GM12878 (cell line): ENCODE measurements around the gene ZNF548. TPM values are rescaled to one million over a fixed set of nuclear protein-coding genes. Genes with fewer than 3 reads are reported as not detected.

Source experiments
- ATAC-seq: fragments of 200-7000 bp; cut with Tn5 transposase; 3 replicates; pipeline ENCODE4 v1.9.1; 2020; ENCODE audit warnings: mild to moderate bottlenecking, moderate library complexity
- BruUV-seq: library from RNA; stranded (reverse); fragments of 400-500 nt; replicated peaks from 2 replicates; lab custom pipeline; 2021; lab: Mats Ljungman, UMichigan
- CTCF ChIA-PET: fragments of 300-600 bp; sonication (Branson Sonifier 250); formaldehyde crosslinking; extraction: SDS; loops from one replicate; lab custom pipeline; 2021; ENCODE audit warnings: inconsistent platforms; lab: Yijun Ruan, JAX
- POLR2A ChIA-PET: fragments of 350-600 bp; formaldehyde crosslinking; extraction: SDS; loops from one replicate; lab custom pipeline; 2021; ENCODE audit warnings: inconsistent platforms; lab: Charles Lee
- RAD21 ChIA-PET: fragments of 300-600 bp; sonication (Branson Sonifier 250); formaldehyde crosslinking; loops from one replicate; lab custom pipeline; 2023; ENCODE audit warnings: antibody characterized with exemption; ENCODE audit not compliant: unreplicated experiment; lab: Charles Lee
- SMC1A ChIA-PET: fragments of 300-600 bp; sonication (Branson Sonifier 250); formaldehyde crosslinking; loops from one replicate; lab custom pipeline; 2023; ENCODE audit not compliant: unreplicated experiment, uncharacterized antibody; lab: Charles Lee
- DNase-seq: peaks from one replicate; pipeline ENCODE4 v3.0.0-alpha.2; 2011; ENCODE audit warnings: low read depth, low spot score
- FAIRE-seq: peaks from 3 replicates; lab custom pipeline; 2011; peaks lifted over from hg19 to GRCh38; lab: Jason Lieb, UNC
- H2AFZ ChIP-seq: 2 replicates; pipeline ENCODE4 v1.6.0; 2011; ENCODE audit warnings: low read depth, low read length, control low read depth; ENCODE audit not compliant: control insufficient read depth
- H3K27ac ChIP-seq: 2 replicates; pipeline ENCODE4 v1.5.1; 2011; ENCODE audit warnings: control low read depth; ENCODE audit not compliant: control insufficient read depth, insufficient read depth
- H3K27me3 ChIP-seq, 2 experiments: replicated peaks in 1 of 2; 2 replicates each; pipeline versions ENCODE4 v1.6.0 to v1.6.1; 2011; ENCODE audit warnings: low read length in 1 of 2; ENCODE audit not compliant: control insufficient read depth in 2 of 2, insufficient read depth in 2 of 2
- H3K36me3 ChIP-seq, 2 experiments: 2 replicates each; pipeline ENCODE4 v1.5.1; 2011; ENCODE audit warnings: low read length in 1 of 2; ENCODE audit not compliant: control insufficient read depth in 2 of 2, insufficient read depth in 2 of 2
- H3K4me1 ChIP-seq: 2 replicates; pipeline ENCODE4 v1.6.1; 2011; ENCODE audit warnings: mild to moderate bottlenecking, low read length, moderate library complexity, mixed read lengths; ENCODE audit not compliant: control insufficient read depth, insufficient read depth
- H3K4me2 ChIP-seq: 2 replicates; pipeline ENCODE4 v1.6.0; 2011; ENCODE audit warnings: control low read depth; ENCODE audit not compliant: control insufficient read depth, insufficient read depth
- H3K4me3 ChIP-seq: fragments of 200-600 bp; sonication (generic); 2 replicates; pipeline ENCODE4 v1.5.1; 2016
- H3K79me2 ChIP-seq: 2 replicates; pipeline ENCODE4 v1.6.0; 2011; ENCODE audit warnings: low read length; ENCODE audit not compliant: control insufficient read depth, insufficient read depth
- H3K9ac ChIP-seq: 2 replicates; pipeline ENCODE4 v1.8.0; 2011; ENCODE audit warnings: low read length, control low read depth, mixed read lengths; ENCODE audit not compliant: control insufficient read depth, insufficient read depth
- H3K9me3 ChIP-seq: replicated peaks from 3 replicates; pipeline ENCODE4 v1.5.1; 2011; ENCODE audit warnings: mild to moderate bottlenecking, low read length; ENCODE audit not compliant: control insufficient read depth, insufficient read depth
- H4K20me1 ChIP-seq: 2 replicates; pipeline ENCODE4 v1.6.0; 2011; ENCODE audit not compliant: control insufficient read depth, insufficient read depth
- BHLHE40 ChIP-seq, 2 experiments: fragments of 450-650 bp in 1 of 2; IDR thresholded peaks; 2 replicates each; pipeline ENCODE4 v1.6.1; 2011 to 2017; ENCODE audit warnings: low read depth in 2 of 2, borderline replicate concordance in 1 of 2, improper control_type of control experiment in 1 of 2, low read length in 1 of 2, mild to moderate bottlenecking in 1 of 2
- HSF1 ChIP-seq: fragments of 150-350 bp; IDR thresholded peaks from 2 replicates; pipeline ENCODE4 v1.6.1; 2014; ENCODE audit warnings: mild to moderate bottlenecking, low read depth, low read length
- MTA2 ChIP-seq: fragments of 450-650 bp; IDR thresholded peaks from 2 replicates; pipeline ENCODE4 v1.6.1; 2016; ENCODE audit warnings: low read depth, mild to moderate bottlenecking, moderate library complexity
- PML ChIP-seq: IDR thresholded peaks from 2 replicates; pipeline ENCODE4 v1.6.1; 2012; ENCODE audit warnings: low read length, inconsistent platforms
- RBBP5 ChIP-seq: fragments of 200-600 bp; sonication (generic); conservative IDR thresholded peaks from 2 replicates; pipeline ENCODE4 v1.6.1; 2016
- RCOR1 ChIP-seq: conservative IDR thresholded peaks from 2 replicates; pipeline ENCODE4 v1.6.1; 2012; ENCODE audit warnings: low read depth, low read length, improper control_type of control experiment
- SIN3A ChIP-seq: IDR thresholded peaks from 2 replicates; pipeline ENCODE4 v1.6.1; 2012; ENCODE audit warnings: low read depth, low read length, improper control_type of control experiment
- USF1 ChIP-seq: IDR thresholded peaks from 2 replicates; pipeline ENCODE4 v1.6.1; 2011; ENCODE audit warnings: borderline replicate concordance, low read depth, mild to moderate bottlenecking, moderate library complexity, mixed read lengths, low read length; ENCODE audit not compliant: insufficient read depth; ENCODE audit errors: extremely low read length
- WGBS: methylation state at CpG from one replicate; pipeline ENCODE4 v1.1.6; 2016; ENCODE audit warnings: low lambda C conversion rate; ENCODE audit not compliant: insufficient replicate concordance, insufficient coverage; ENCODE audit errors: missing lambda C conversion rate; 5-methylcytosine and 5-hydroxymethylcytosine counted together
- in situ Hi-C: fragments of 300-500 bp; cut with MboI; formaldehyde crosslinking; loops from 9 replicates; pipeline ENCODE4 v1.14.3; 2018; ENCODE audit warnings: mixed read lengths
- intact Hi-C: fragments of 100-400 bp; cut with micrococcal nuclease; formaldehyde crosslinking; loops from one replicate; pipeline ENCODE4 v1.14.2; 2022; ENCODE audit not compliant: unreplicated experiment
- polyA plus RNA-seq, 11 experiments: library from polyadenylated mRNA; depleted of rRNA in 4 of 11; unstranded in 6 of 11; stranded (reverse) in 5 of 11; fragments of >200 nt; fragmentation: Nextera tagmentation in 4 of 11; fragmentation: Illumina TruSeq in 1 of 11; extraction: Ambion mirVana in 4 of 11; extraction: Trizol in 1 of 11; gene quantifications; 1 replicate in 1 of 11; 2 replicates in 10 of 11; pipeline versions ENCODE4 v1.2.1 to v1.2.3, GENCODE V29; 2011 to 2016; ENCODE audit warnings: inconsistent platforms in 2 of 11, missing spikeins in 2 of 11, low read depth in 1 of 11
- total RNA-seq, 4 experiments: library from RNA; depleted of rRNA in 3 of 4; stranded (reverse); fragments of >200 nt in 3 of 4; fragmentation: Illumina TruSeq in 1 of 4; extraction: Trizol in 1 of 4; gene quantifications; 2 replicates each; pipeline versions ENCODE4 v1.2.1 to v1.2.3, GENCODE V29; 2013 to 2021
- TF ChIP-seq, protein P1 (sequence below): fragments of 450-650 bp; IDR thresholded peaks from 2 replicates; pipeline ENCODE4 v1.6.1; 2017; ENCODE audit warnings: mild to moderate bottlenecking, moderate library complexity
- TF ChIP-seq, protein P2 (sequence below): IDR thresholded peaks from 2 replicates; pipeline ENCODE4 v1.6.1; 2011; ENCODE audit warnings: borderline replicate concordance, low read depth, mild to moderate bottlenecking, moderate library complexity, low read length; ENCODE audit not compliant: insufficient read depth, poor library complexity, severe bottlenecking

ZNF548 gene
- total and polyA plus RNA-seq, 10 of the 15 experiments (the other 5 are each of a cell fraction or from before 2014, with no cell fraction given), result 3.9 to 44.8 (median 16.5) TPM

- TF ChIP-seq, protein P1, sequence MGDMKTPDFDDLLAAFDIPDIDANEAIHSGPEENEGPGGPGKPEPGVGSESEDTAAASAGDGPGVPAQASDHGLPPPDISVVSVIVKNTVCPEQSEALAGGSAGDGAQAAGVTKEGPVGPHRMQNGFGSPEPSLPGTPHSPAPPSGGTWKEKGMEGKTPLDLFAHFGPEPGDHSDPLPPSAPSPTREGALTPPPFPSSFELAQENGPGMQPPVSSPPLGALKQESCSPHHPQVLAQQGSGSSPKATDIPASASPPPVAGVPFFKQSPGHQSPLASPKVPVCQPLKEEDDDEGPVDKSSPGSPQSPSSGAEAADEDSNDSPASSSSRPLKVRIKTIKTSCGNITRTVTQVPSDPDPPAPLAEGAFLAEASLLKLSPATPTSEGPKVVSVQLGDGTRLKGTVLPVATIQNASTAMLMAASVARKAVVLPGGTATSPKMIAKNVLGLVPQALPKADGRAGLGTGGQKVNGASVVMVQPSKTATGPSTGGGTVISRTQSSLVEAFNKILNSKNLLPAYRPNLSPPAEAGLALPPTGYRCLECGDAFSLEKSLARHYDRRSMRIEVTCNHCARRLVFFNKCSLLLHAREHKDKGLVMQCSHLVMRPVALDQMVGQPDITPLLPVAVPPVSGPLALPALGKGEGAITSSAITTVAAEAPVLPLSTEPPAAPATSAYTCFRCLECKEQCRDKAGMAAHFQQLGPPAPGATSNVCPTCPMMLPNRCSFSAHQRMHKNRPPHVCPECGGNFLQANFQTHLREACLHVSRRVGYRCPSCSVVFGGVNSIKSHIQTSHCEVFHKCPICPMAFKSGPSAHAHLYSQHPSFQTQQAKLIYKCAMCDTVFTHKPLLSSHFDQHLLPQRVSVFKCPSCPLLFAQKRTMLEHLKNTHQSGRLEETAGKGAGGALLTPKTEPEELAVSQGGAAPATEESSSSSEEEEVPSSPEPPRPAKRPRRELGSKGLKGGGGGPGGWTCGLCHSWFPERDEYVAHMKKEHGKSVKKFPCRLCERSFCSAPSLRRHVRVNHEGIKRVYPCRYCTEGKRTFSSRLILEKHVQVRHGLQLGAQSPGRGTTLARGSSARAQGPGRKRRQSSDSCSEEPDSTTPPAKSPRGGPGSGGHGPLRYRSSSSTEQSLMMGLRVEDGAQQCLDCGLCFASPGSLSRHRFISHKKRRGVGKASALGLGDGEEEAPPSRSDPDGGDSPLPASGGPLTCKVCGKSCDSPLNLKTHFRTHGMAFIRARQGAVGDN, result no peak
- TF ChIP-seq SIN3A (no peak), HSF1 (no peak), MTA2 (no peak), BHLHE40 (IDR thresholded peaks at IDR 0.05; ENCODE audit: borderline replicate concordance in 1 of 2, low read depth in 2 of 2, low read length in 1 of 2) (no peak)
Observed at GRCh38 chr19:57376151-57376550, 13.5 kb upstream of the ZNF548 start (continued).

DNA sequence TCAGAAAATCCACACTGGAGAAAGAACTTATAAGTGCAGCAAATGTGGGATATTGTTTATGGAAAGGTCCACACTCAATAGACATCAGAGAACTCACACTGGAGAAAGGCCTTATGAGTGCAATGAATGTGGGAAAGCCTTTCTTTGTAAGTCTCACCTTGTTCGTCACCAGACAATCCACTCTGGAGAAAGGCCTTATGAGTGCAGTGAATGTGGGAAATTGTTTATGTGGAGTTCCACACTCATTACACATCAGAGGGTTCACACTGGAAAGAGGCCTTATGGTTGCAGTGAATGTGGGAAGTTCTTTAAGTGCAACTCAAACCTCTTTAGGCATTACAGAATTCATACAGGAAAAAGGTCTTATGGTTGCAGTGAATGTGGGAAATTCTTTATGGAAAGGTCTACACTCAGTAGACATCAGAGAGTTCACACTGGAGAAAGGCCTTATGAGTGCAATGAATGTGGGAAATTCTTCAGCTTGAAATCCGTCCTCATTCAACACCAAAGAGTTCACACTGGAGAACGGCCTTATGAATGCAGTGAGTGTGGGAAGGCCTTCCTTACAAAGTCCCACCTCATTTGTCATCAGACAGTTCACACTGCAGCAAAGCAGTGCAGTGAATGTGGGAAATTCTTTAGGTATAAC, 12.0 kb upstream of the ZNF548 start:
- H3K27me3 ChIP-seq, result no peaks in the 10 kb centered on the region
- no peak for DNase-seq
- 95% methylated on average over 3 of the region's 3 CpGs for WGBS
- in situ Hi-C loops (no loop called here), intact Hi-C loops (no loop called here)
- FAIRE-seq, result no peak
- no peak overlapping the region for H3K27ac ChIP-seq
- ATAC-seq, result no peak
- BruUV-seq, result no TSS peak
- H3K4me2 ChIP-seq, result no peak overlapping the region
- ChIA-PET RAD21 (no interaction called here), SMC1A (no interaction called here), CTCF (no interaction called here), POLR2A (no interaction called here)
- peaks cover 20% of the 10 kb centered on the region for H3K9me3 ChIP-seq
- peaks cover 1 to 3% of the 10 kb centered on the region in 2 experiments; a peak in 2 of 4 replicates for H3K36me3 ChIP-seq
- H3K4me1 ChIP-seq, result no peaks in the 10 kb centered on the region
- no peak overlapping the region for H3K9ac ChIP-seq
- H3K79me2 ChIP-seq, result no peaks in the 10 kb centered on the region
- H3K4me3 ChIP-seq, result no peak overlapping the region
- H4K20me1 ChIP-seq, result no peaks in the 10 kb centered on the region
- H2AFZ ChIP-seq, result no peak overlapping the region
- TF ChIP-seq PML, result no peak
- no peak for TF ChIP-seq USF1
- no peak for TF ChIP-seq BHLHE40 (IDR thresholded peaks at IDR 0.05; ENCODE audit: borderline replicate concordance in 1 of 2, low read depth in 2 of 2, low read length in 1 of 2)
- TF ChIP-seq RCOR1, result no peak
- TF ChIP-seq RBBP5, result no peak
- TF ChIP-seq, protein P2, sequence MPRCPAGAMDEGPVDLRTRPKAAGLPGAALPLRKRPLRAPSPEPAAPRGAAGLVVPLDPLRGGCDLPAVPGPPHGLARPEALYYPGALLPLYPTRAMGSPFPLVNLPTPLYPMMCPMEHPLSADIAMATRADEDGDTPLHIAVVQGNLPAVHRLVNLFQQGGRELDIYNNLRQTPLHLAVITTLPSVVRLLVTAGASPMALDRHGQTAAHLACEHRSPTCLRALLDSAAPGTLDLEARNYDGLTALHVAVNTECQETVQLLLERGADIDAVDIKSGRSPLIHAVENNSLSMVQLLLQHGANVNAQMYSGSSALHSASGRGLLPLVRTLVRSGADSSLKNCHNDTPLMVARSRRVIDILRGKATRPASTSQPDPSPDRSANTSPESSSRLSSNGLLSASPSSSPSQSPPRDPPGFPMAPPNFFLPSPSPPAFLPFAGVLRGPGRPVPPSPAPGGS, result no peak
